Tibial nerve (tissue), 4 donors: ENCODE measurements around the gene NAA60.

Source experiments
- EP300 ChIP-seq, 2 donors: sonication (generic); formaldehyde crosslinking; IDR thresholded peaks; one replicate each; pipeline ENCODE4 v1.6.1; 2017; ENCODE audit warnings: antibody characterized with exemption in 2 of 2, mild to moderate bottlenecking in 1 of 2
- POLR2A ChIP-seq, 2 donors: fragments of 450-650 bp; IDR thresholded peaks; one replicate each; pipeline ENCODE4 v1.6.1; 2017; ENCODE audit warnings: antibody characterized with exemption in 2 of 2, mild to moderate bottlenecking in 2 of 2, moderate library complexity in 2 of 2
- TF ChIP-seq, protein P1 (sequence below), 5 experiments: fragments of 200-600 bp in 3 of 5; fragments of 450-650 bp in 2 of 5; sonication (generic) in 3 of 5; IDR thresholded peaks; one replicate each; pipeline ENCODE4 v1.5.1; 2016 to 2019; ENCODE audit warnings: antibody characterized with exemption in 5 of 5, mild to moderate bottlenecking in 3 of 5, moderate library complexity in 2 of 5

DNA sequence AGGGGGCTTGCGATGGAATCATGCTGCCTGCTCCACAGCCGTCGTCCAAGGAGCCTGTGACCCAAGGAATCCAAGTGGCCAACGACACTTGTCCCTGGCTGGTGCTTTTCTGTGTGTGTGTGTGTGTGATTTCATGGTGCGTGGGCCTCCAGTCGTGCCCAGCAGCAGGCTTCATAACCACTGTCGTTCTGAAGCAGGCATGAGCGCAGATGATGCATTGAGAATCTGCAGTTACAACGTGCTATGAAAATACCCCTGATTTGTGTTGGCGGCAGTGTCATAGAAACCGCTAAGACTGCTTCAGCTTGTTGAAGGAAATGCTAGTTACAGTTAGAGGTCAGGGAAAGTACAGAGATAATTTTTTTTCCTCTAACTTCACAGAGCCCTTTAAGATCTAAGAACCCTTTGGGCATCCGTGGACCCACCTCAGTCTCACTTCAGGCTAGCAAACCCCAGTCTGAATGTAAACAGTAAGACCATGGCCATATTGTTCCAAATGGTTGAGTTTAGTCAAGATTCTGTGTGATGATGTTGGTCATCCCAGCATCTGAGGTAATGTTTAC lies 36.3 kb downstream of the NAA60 start:
- TF ChIP-seq, protein P1, sequence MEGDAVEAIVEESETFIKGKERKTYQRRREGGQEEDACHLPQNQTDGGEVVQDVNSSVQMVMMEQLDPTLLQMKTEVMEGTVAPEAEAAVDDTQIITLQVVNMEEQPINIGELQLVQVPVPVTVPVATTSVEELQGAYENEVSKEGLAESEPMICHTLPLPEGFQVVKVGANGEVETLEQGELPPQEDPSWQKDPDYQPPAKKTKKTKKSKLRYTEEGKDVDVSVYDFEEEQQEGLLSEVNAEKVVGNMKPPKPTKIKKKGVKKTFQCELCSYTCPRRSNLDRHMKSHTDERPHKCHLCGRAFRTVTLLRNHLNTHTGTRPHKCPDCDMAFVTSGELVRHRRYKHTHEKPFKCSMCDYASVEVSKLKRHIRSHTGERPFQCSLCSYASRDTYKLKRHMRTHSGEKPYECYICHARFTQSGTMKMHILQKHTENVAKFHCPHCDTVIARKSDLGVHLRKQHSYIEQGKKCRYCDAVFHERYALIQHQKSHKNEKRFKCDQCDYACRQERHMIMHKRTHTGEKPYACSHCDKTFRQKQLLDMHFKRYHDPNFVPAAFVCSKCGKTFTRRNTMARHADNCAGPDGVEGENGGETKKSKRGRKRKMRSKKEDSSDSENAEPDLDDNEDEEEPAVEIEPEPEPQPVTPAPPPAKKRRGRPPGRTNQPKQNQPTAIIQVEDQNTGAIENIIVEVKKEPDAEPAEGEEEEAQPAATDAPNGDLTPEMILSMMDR (IDR thresholded peaks at IDR 0.05), result no peak
- TF ChIP-seq POLR2A (IDR thresholded peaks at IDR 0.05), result no peak
- no peak for TF ChIP-seq EP300 (IDR thresholded peaks at IDR 0.05)
